ENCODE measurements around the gene HAP1.
A peak's percentile ranks its signal among the peaks of the same experiment; 100 is the strongest.

Gene HAP1

GRCh38 chr17:41740506-41740905 is 6.1 kb upstream of the HAP1 start:
- DNase-seq: no peak
- H3F3A ChIP-seq (ENCODE audit: insufficient read depth, low read length): no peaks in the 10 kb centered on the region
- H3K27me3 ChIP-seq (replicated peaks; ENCODE audit: insufficient read depth, low read length): peaks cover 22% of the 10 kb centered on the region
- TF ChIP-seq EZH2 (optimal IDR thresholded peaks at IDR 0.05; ENCODE audit: low read depth, low read length): no peak
- no peak for TF ChIP-seq EZH2phosphoT487 (IDR thresholded peaks at IDR 0.05; ENCODE audit: low read length)
- no peak for TF ChIP-seq CTCF (IDR thresholded peaks at IDR 0.05; ENCODE audit: low read length)
- H3K79me2 ChIP-seq (ENCODE audit: low read length): no peaks in the 10 kb centered on the region
- no peak overlapping the region for H3K4me2 ChIP-seq (ENCODE audit: low read depth, low read length)
- H3K4me3 ChIP-seq (ENCODE audit: low read length): no peak overlapping the region
- H3K27ac ChIP-seq (ENCODE audit: low read length): no peak overlapping the region
- no peaks in the 10 kb centered on the region for H3K9me3 ChIP-seq (replicated peaks; ENCODE audit: insufficient read depth, low read length)
- H3K4me1 ChIP-seq (ENCODE audit: low read length): peaks cover 13% of the 10 kb centered on the region; the same call in 1 of the 2 replicates
- no peaks in the 10 kb centered on the region for H4K20me1 ChIP-seq (ENCODE audit: insufficient read depth, low read length)
- H3K36me3 ChIP-seq (replicated peaks; ENCODE audit: insufficient read depth, low read length): no peaks in the 10 kb centered on the region
- no peaks in the 10 kb centered on the region for H3K9me2 ChIP-seq (replicated peaks; ENCODE audit: insufficient read depth, low read length)
- H2AFZ ChIP-seq (ENCODE audit: low read length): no peak overlapping the region
- no peak overlapping the region for H3K9ac ChIP-seq (ENCODE audit: low read length)

GRCh38 chr17:41739661-41740352 is 5.4 kb upstream of the HAP1 start:
- H3K79me2 ChIP-seq (ENCODE audit: low read length): no peaks in the 10 kb centered on the region
- no peak overlapping the region for H3K27ac ChIP-seq (ENCODE audit: low read length)
- no peak for DNase-seq
- no peaks in the 10 kb centered on the region for H3K36me3 ChIP-seq (replicated peaks; ENCODE audit: insufficient read depth, low read length)
- no peaks in the 10 kb centered on the region for H3K9me3 ChIP-seq (replicated peaks; ENCODE audit: insufficient read depth, low read length)
- TF ChIP-seq EZH2phosphoT487 (IDR thresholded peaks at IDR 0.05; ENCODE audit: low read length) (no peak), EZH2 (optimal IDR thresholded peaks at IDR 0.05; ENCODE audit: low read depth, low read length) (no peak), CTCF (IDR thresholded peaks at IDR 0.05; ENCODE audit: low read length) (no peak)
- no peak overlapping the region for H3K4me2 ChIP-seq (ENCODE audit: low read depth, low read length)
- H3K27me3 ChIP-seq (replicated peaks; ENCODE audit: insufficient read depth, low read length): peaks cover 29% of the 10 kb centered on the region
- H2AFZ ChIP-seq (ENCODE audit: low read length): no peak overlapping the region
- no peaks in the 10 kb centered on the region for H3K9me2 ChIP-seq (replicated peaks; ENCODE audit: insufficient read depth, low read length)
- H3F3A ChIP-seq (ENCODE audit: insufficient read depth, low read length): no peaks in the 10 kb centered on the region
- no peak overlapping the region for H3K4me3 ChIP-seq (ENCODE audit: low read length)
- no peaks in the 10 kb centered on the region for H4K20me1 ChIP-seq (ENCODE audit: insufficient read depth, low read length)
- H3K9ac ChIP-seq (ENCODE audit: low read length): no peak overlapping the region
- H3K4me1 ChIP-seq (ENCODE audit: low read length): peaks cover 18% of the 10 kb centered on the region

- Histone ChIP-seq H3K4me3 (ENCODE audit: low read length) (no peak overlapping the region), H3K9me2 (replicated peaks; ENCODE audit: insufficient read depth, low read length) (no peaks in the 10 kb centered on the region), H2AFZ (ENCODE audit: low read length) (peak overlapping the region; percentile 76), H3K36me3 (replicated peaks; ENCODE audit: insufficient read depth, low read length) (no peaks in the 10 kb centered on the region), H3K9me3 (replicated peaks; ENCODE audit: insufficient read depth, low read length) (no peaks in the 10 kb centered on the region), H3F3A (ENCODE audit: insufficient read depth, low read length) (no peaks in the 10 kb centered on the region), H3K79me2 (ENCODE audit: low read length) (no peaks in the 10 kb centered on the region), H3K9ac (ENCODE audit: low read length) (no peak overlapping the region; the same call in 1 of the 2 replicates), H3K4me2 (ENCODE audit: low read depth, low read length) (no peak overlapping the region), H3K27ac (ENCODE audit: low read length) (no peak overlapping the region), H4K20me1 (ENCODE audit: insufficient read depth, low read length) (no peaks in the 10 kb centered on the region), H3K4me1 (ENCODE audit: low read length) (peaks cover 21% of the 10 kb centered on the region), H3K27me3 (replicated peaks; ENCODE audit: insufficient read depth, low read length) (peaks cover 40% of the 10 kb centered on the region)
- TF ChIP-seq CTCF (IDR thresholded peaks at IDR 0.05; ENCODE audit: low read length) (no peak), EZH2phosphoT487 (IDR thresholded peaks at IDR 0.05; ENCODE audit: low read length) (no peak), EZH2 (optimal IDR thresholded peaks at IDR 0.05; ENCODE audit: low read depth, low read length) (no peak)
- no peak for DNase-seq
These were observed 4.3 kb upstream of the HAP1 start for GRCh38 chr17:41738801-41739112.
